PC-3 (cell line): ENCODE results near the gene P2RY11.

Experiments used
- EZH2phosphoT487 ChIP-seq: fragments of 300-600 bp; sonication (generic); IDR thresholded peaks from 2 replicates; pipeline ENCODE4 v1.6.1; 2018; ENCODE audit warnings: mild to moderate bottlenecking, antibody characterized with exemption, low read length, borderline replicate concordance
- TF ChIP-seq, protein P1 (sequence below): fragments of 300-600 bp; sonication (generic); conservative IDR thresholded peaks from 2 replicates; pipeline ENCODE4 v1.5.1; 2017; ENCODE audit warnings: antibody characterized with exemption, low read depth, mild to moderate bottlenecking, low read length

GRCh38 chr19:10116085-10116865 is 4.8 kb downstream of the P2RY11 start:
- TF ChIP-seq, protein P1, sequence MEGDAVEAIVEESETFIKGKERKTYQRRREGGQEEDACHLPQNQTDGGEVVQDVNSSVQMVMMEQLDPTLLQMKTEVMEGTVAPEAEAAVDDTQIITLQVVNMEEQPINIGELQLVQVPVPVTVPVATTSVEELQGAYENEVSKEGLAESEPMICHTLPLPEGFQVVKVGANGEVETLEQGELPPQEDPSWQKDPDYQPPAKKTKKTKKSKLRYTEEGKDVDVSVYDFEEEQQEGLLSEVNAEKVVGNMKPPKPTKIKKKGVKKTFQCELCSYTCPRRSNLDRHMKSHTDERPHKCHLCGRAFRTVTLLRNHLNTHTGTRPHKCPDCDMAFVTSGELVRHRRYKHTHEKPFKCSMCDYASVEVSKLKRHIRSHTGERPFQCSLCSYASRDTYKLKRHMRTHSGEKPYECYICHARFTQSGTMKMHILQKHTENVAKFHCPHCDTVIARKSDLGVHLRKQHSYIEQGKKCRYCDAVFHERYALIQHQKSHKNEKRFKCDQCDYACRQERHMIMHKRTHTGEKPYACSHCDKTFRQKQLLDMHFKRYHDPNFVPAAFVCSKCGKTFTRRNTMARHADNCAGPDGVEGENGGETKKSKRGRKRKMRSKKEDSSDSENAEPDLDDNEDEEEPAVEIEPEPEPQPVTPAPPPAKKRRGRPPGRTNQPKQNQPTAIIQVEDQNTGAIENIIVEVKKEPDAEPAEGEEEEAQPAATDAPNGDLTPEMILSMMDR = no peak
- TF ChIP-seq EZH2phosphoT487 = no peak
